SKM-1 (cell line): Measurements from ENCODE around the gene IL37.

Source experiments
- DNase-seq: peaks from one replicate; lab custom pipeline; 2025; ENCODE audit not compliant: unreplicated experiment; lab: John Stamatoyannopoulos, UW

Gene IL37

DNA sequence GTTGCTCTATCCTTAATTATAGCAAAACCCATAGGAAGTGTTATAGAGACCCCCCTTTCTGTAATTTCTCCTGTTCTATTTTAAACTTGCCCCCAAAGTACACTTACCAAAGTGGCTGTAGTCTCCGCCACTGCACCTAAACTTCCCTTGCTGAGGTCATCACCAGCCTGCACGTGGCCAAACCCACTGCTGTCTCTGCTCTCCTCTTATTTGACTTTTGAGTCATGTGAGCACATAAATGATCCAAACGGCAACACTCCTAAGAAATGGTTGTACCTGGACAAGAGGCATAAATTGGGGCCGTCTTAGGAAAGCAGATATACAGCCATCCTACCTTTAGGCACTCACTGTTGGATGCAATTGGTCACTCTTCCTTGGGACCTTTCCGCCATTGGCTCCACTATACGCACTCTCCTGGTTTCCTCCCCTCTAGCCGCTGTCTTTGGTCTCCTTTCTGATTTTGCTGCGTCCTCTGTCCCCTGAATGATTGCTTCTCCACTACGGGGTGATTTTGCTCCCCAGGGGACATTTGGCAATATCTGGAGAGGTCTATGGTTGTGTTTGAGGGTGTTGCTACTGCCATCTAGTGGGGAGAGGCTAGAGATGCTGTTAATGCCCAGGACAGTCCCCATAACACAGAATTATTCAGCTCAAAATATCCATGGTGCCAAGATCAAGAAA, 47.6 kb downstream of the IL37 start:
- DNase-seq = peak; percentile 59

- no peak for DNase-seq
These were observed 48.3 kb downstream of the IL37 start for GRCh38 chr2:112959109-112959812.

- no peak for DNase-seq
These were observed 49.4 kb downstream of the IL37 start for GRCh38 chr2:112960230-112960825.

GRCh38 chr2:112962308-112963175, 51.6 kb downstream of the IL37 start:
- DNase-seq = no peak

GRCh38 chr2:112967023-112967422, 56.1 kb downstream of the IL37 start:
- DNase-seq = no peak
